ENCODE measurements around the gene INF2. TPM values are rescaled to one million over a fixed set of nuclear protein-coding genes. Genes with fewer than 3 reads are reported as not detected.
A peak's percentile ranks its signal among the peaks of the same experiment; 100 is the strongest.

Gene INF2
- total RNA-seq, 2 experiments from 2014 or later = 74.9 to 76.9 TPM

DNA sequence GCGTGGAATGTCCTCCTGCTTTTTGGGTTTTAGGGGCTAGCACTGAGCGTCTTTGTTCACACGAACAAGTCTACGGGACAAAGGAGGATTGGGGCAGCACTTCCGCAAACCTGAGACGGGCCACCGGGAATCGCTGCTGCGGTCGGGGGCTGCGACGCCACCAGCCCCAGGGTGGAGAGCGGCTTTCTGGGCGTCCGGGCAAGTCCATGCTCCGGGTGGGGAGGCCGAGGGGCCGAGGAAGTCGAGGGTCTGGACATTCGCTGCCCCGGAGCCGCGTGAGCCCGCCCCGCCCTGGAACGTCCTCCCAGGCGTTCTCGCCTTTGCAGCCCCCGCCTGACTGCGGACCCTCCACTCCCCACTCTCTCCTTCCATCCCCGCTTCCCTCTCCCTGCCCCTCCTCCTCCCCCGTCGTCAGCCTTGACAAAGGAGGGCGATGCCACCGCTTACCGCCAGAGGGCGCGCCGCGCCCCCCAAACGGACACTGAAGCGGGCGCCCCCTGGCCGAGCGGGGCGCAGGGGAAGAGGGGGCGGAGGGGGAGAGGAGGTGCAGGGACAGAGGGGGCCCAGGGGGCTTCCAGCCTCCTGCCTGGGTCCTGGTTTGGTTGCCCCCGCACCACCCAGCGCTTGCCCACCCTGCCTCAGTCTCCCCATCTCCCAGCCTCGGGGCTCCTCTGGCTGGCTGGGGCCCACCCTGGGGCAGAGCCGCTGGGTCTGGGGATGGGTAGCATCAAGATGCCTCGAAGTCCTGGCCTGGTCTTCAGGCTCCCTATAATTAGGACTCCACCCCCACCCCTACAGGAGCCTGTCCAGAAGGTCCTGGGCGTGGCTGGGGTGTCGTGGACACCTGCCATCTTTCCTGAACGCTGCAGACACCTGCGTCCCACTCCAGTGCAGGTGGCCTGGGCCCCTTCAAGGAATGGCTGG is 39.1 kb upstream of the INF2 start:
- CTCF ChIA-PET = no interaction called here
- H3K4me1 ChIP-seq (ENCODE audit: insufficient read depth, low read length) = peaks cover 10% of the 10 kb centered on the region
- H3K27me3 ChIP-seq (ENCODE audit: control insufficient read depth in 1 of 2, insufficient read depth in 2 of 2, low read length in 2 of 2) = peaks cover 0 to 6% of the 10 kb centered on the region in 2 experiments
- Mint-ChIP-seq H3K9me3 (no peaks in the 10 kb centered on the region), H3K4me1 (ENCODE audit: low read depth) (peaks cover 4% of the 10 kb centered on the region), H3K27ac (no peak overlapping the region), H3K27me3 (no peaks in the 10 kb centered on the region), H3K4me3 (no peak overlapping the region), H3K36me3 (ENCODE audit: low read depth) (no peaks in the 10 kb centered on the region)
- peaks cover 5 to 19% of the 10 kb centered on the region in 2 experiments for H3K9me3 ChIP-seq (ENCODE audit: control insufficient read depth in 1 of 2, insufficient read depth in 1 of 2, low read length in 2 of 2)
- TF ChIP-seq, protein P1, sequence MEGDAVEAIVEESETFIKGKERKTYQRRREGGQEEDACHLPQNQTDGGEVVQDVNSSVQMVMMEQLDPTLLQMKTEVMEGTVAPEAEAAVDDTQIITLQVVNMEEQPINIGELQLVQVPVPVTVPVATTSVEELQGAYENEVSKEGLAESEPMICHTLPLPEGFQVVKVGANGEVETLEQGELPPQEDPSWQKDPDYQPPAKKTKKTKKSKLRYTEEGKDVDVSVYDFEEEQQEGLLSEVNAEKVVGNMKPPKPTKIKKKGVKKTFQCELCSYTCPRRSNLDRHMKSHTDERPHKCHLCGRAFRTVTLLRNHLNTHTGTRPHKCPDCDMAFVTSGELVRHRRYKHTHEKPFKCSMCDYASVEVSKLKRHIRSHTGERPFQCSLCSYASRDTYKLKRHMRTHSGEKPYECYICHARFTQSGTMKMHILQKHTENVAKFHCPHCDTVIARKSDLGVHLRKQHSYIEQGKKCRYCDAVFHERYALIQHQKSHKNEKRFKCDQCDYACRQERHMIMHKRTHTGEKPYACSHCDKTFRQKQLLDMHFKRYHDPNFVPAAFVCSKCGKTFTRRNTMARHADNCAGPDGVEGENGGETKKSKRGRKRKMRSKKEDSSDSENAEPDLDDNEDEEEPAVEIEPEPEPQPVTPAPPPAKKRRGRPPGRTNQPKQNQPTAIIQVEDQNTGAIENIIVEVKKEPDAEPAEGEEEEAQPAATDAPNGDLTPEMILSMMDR (IDR thresholded peaks at IDR 0.05) = peak; percentile 91
- intact Hi-C loops (cut with DNase I, micrococcal nuclease) = loop anchor here (1.0 kb wide), 1 partner anchor 58 kb away; no protein-coding TSS in a partner anchor
- POLR2A ChIA-PET = no interaction called here
- peak; percentile 45 to 79 (median 58) for DNase-seq
- H3K4me3 ChIP-seq (ENCODE audit: low read length) = peak overlapping the region; percentile 40
- H3K36me3 ChIP-seq (ENCODE audit: insufficient read depth, low read length) = no peaks in the 10 kb centered on the region
- no peak overlapping the region for H3K27ac ChIP-seq (ENCODE audit: low read depth in 1 of 2, low read length in 2 of 2)
- peak; percentile 77 for ATAC-seq (ENCODE audit: poor library complexity)

DNA sequence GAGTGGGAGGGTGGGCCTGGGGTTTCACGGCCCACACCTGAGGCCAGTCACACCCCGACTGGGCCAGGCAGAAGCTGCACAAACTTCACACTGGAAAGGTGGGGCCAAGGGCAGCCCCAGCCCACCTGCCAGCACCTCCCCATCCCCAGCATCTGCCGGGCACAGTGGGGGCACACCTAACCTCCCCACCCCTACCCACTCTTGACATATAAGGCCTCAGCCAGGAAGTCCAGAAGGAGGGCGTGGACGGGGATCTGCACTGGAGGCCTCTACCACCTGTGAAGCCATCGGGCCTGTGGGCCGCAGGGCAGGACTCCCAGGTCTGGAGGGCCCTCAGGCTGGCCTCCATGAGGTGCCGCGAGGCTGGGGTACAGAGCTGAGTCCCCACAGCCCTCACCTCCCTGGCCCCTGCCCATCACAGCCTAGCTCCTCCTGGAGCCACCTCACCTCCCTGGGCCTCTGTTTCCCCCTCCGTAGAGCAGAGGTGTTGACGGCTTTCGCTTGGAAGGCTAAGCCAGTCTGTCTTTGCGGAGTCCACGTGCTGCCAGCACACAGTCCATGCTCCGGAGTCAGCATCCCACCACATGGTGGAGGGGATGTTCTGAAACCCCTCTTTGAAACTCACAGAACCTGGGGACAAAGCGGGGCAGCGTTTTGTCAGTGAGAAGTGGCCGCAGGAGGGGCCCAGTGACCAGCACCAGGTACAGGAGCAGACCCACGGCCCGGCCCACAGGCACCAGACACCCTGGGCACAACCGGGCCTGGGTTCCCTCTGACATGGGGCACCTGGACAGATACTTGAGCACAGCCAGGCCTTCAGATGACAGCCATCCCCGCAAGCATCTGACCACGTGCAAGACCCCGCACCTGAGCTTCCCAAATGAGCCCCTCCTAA is 38.2 kb upstream of the INF2 start:
- Histone ChIP-seq H3K27me3 (ENCODE audit: control insufficient read depth in 1 of 2, insufficient read depth in 2 of 2, low read length in 2 of 2) (peaks cover 0 to 6% of the 10 kb centered on the region in 2 experiments), H3K4me3 (ENCODE audit: low read length) (no peak overlapping the region), H3K36me3 (ENCODE audit: insufficient read depth, low read length) (no peaks in the 10 kb centered on the region), H3K4me1 (ENCODE audit: insufficient read depth, low read length) (peaks cover 10% of the 10 kb centered on the region), H3K27ac (ENCODE audit: low read depth in 1 of 2, low read length in 2 of 2) (no peak overlapping the region), H3K9me3 (ENCODE audit: control insufficient read depth in 1 of 2, insufficient read depth in 1 of 2, low read length in 2 of 2) (peaks cover 3 to 18% of the 10 kb centered on the region in 2 experiments)
- Mint-ChIP-seq H3K27ac (no peak overlapping the region), H3K27me3 (no peaks in the 10 kb centered on the region), H3K36me3 (ENCODE audit: low read depth) (no peaks in the 10 kb centered on the region), H3K4me3 (no peak overlapping the region), H3K4me1 (ENCODE audit: low read depth) (peaks cover 8% of the 10 kb centered on the region), H3K9me3 (no peaks in the 10 kb centered on the region)
- POLR2A ChIA-PET = no interaction called here
- intact Hi-C loops (cut with DNase I, micrococcal nuclease) = loop anchor here (1.0 kb wide), 1 partner anchor 57 kb away; no protein-coding TSS in a partner anchor
- DNase-seq (no peak), ATAC-seq (ENCODE audit: poor library complexity) (no peak)
- CTCF ChIA-PET = no interaction called here
- TF ChIP-seq, protein P1 (IDR thresholded peaks at IDR 0.05) = no peak

DNA sequence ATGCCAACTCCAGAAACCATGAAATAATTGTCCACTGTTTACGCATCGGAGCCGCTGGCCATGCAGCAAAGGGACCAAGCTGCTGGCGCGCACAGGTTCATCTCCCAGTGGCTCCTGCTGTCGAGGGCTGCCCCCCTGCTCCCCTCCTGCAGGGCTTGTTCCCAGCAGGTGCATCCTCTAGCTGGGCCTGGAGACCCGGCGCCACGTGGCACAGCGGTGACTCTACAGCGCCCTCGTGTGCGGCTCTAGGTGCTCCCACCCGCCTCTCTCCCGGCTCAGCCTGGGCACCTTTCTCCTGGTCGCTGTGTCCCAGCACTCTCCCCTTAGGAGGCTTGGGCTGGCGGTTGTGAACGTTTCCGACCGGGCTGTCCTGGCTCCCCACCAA is 37.5 kb upstream of the INF2 start:
- H3K4me3 ChIP-seq (ENCODE audit: low read length) = no peak overlapping the region
- H3K36me3 Mint-ChIP-seq (ENCODE audit: low read depth) = no peaks in the 10 kb centered on the region
- H3K9me3 ChIP-seq (ENCODE audit: control insufficient read depth in 1 of 2, insufficient read depth in 1 of 2, low read length in 2 of 2) = peaks cover 3 to 18% of the 10 kb centered on the region in 2 experiments
- no peaks in the 10 kb centered on the region for H3K27me3 Mint-ChIP-seq
- TF ChIP-seq, protein P1 (IDR thresholded peaks at IDR 0.05) = no peak
- no peaks in the 10 kb centered on the region for H3K36me3 ChIP-seq (ENCODE audit: insufficient read depth, low read length)
- ATAC-seq (ENCODE audit: poor library complexity) (no peak), DNase-seq (no peak)
- POLR2A ChIA-PET = no interaction called here
- peaks cover 14% of the 10 kb centered on the region for H3K4me1 Mint-ChIP-seq (ENCODE audit: low read depth)
- no peak overlapping the region for H3K4me3 Mint-ChIP-seq
- intact Hi-C loops (cut with DNase I, micrococcal nuclease) = no loop called here
- H3K4me1 ChIP-seq (ENCODE audit: insufficient read depth, low read length) = peaks cover 14% of the 10 kb centered on the region
- CTCF ChIA-PET = no interaction called here
- H3K9me3 Mint-ChIP-seq = no peaks in the 10 kb centered on the region
- no peak overlapping the region for H3K27ac ChIP-seq (ENCODE audit: low read depth in 1 of 2, low read length in 2 of 2)
- peaks cover 0 to 6% of the 10 kb centered on the region in 2 experiments for H3K27me3 ChIP-seq (ENCODE audit: control insufficient read depth in 1 of 2, insufficient read depth in 2 of 2, low read length in 2 of 2)
- no peak overlapping the region for H3K27ac Mint-ChIP-seq
